Measurements from ENCODE around the gene RASAL1.
A peak's percentile ranks its signal among the peaks of the same experiment; 100 is the strongest.

Gene RASAL1

GRCh38 chr12:113060336-113060960, 75.1 kb downstream of the RASAL1 start:
- no peak for DNase-seq (ENCODE audit: low spot score)
- no peak for TF ChIP-seq CTCF (IDR thresholded peaks at IDR 0.05; ENCODE audit: extremely low read depth, insufficient read depth, missing control alignments)
- in situ Hi-C loops (cut with MboI; ENCODE audit: low pct_unique_long_range_greater_than_20kb, low sequenced_read_pairs, unreplicated experiment), result no loop called here

DNA sequence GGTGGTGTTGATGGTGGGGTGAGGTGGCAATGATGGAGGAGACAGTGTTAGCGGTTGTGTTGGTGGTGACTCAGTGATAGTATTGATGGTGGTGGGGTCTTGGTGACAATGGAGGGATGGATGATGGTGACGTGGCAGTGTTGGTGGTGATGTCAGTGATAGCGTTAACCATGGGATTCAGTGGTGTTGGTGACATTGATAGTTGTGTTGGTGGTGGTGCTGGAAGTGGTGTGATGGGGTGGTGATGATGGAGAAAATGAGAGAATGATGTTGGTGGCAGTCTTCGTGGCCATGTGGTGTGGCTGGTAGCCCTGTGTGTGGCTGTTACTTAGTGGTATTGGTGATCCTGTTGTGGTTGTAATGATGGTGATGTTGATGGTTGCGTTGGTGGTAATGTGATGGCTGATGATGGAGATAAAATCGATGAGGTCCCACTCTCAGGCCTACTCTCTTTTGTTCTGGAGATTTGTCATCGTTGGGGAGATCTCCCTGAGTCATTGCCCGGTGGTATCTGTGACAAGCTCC, 76.4 kb downstream of the RASAL1 start:
- in situ Hi-C loops (cut with MboI; ENCODE audit: low pct_unique_long_range_greater_than_20kb, low sequenced_read_pairs, unreplicated experiment), result no loop called here
- TF ChIP-seq CTCF (IDR thresholded peaks at IDR 0.05; ENCODE audit: extremely low read depth, insufficient read depth, missing control alignments), result no peak

DNA sequence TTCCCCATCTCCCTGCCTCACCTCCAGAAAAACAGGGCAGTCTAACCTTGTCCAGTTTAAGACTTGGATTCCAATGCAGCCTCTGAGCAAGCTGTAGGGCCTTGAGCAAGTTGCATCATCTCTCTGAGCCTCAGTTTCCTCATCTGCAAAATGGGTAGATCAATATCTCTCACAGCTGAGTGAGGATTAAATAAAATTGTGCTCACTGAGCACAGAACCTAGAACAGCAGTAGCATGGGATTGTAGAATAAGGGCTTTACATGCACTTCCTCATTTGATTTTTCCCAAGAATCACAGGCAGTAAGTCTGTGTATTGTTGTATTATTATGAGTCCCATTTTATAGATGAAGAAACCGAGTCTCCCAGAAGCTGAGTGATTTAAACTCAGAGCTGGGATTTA, 77.0 kb downstream of the RASAL1 start:
- in situ Hi-C loops (cut with MboI; ENCODE audit: low pct_unique_long_range_greater_than_20kb, low sequenced_read_pairs, unreplicated experiment), result no loop called here
- no peak for DNase-seq (ENCODE audit: low spot score)
- no peak for TF ChIP-seq CTCF (IDR thresholded peaks at IDR 0.05; ENCODE audit: extremely low read depth, insufficient read depth, missing control alignments)

More for the DNA sequence above, 76.4 kb downstream of the RASAL1 start:
- no peak for DNase-seq (ENCODE audit: low spot score)

DNA sequence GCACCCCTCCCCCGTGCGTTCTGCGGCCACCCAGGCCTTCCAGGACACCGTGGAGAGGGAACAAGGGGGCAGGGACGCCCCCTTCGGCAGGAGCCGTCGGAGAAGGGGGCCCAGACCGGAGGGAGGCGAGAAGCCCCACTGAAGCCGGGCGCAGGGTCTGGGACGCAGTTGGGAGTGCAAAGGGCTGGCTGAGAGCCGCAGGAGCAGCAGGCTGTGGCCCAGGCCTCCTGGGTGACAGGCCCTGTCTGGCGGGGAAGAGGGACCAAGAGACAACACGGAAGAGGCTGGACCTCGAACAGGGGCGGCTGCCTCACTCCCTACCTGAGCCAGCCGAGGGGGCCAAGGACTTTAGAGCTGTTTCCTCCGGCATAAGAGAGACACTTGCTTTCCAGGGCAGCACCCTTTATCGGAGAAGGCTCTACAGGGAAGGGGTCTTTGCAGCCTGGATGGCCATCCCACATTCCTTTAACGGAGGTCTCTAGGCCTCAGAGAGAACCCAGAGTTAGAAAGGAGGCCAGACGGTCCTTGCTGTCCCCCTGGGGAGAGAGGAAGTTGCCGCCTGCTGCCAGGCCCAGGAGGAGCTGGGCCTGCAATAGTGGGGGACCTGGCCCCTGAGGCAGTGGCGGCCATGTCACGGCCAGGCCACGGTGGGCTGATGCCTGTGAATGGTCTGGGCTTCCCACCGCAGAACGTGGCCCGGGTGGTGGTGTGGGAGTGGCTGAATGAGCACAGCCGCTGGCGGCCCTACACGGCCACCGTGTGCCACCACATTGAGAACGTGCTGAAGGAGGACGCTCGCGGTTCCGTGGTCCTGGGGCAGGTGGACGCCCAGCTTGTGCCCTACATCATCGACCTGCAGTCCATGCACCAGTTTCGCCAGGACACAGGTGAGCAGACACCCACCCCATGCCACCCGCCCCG, 77.7 kb downstream of the RASAL1 start:
- in situ Hi-C loops (cut with MboI; ENCODE audit: low pct_unique_long_range_greater_than_20kb, low sequenced_read_pairs, unreplicated experiment), result no loop called here
- peak; percentile 34 for DNase-seq (ENCODE audit: low spot score)

DNA sequence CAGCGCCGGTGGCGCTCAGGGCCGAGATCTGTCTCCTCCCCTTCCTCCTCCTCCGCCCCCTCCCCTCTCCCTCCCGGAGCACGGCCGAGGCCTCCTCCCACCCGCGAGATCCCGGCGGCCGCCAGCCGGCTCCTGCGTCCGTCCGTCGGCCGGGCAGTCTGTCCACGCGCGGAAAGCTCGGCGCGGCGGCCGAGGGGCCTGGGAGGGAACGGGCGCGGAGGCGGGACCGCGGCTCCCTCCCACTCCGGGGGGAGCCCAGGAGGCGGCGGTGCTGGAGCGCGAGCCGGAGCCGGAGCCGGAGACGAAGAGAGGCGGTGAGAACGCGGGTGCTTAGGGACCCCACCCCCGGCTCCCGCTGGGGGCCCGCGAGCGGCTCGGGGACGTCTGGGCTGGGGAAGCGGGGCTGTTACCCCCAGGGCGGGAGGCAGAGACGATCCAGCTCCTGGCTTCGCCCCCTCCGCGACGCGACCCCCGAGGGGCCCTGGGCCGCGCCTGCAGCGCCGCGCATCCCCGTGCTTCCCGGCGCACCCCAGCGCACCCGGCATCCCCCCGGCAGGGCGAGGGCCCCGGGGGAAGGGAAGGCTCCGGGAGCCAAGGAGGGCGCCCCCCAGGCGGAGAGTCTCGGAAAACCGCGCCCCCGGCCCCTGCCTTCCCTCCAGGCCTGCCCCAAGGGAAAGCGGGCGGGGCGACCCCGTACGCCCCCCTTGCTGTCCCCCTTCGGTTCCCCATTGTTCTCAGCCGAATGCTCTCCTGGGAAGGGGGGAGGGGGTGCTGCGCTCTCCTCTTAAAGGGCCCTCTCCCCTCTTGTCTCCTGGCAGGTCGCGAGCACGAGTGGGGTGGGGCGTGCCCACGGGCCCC, 78.7 kb downstream of the RASAL1 start, which contains the start of gene DTX1:
Gene DTX1, plus strand, starts transcription at position 100 of the 858 bp plus-strand sequence. CDS start 1,463 bp downstream, outside the sequence.
- in situ Hi-C loops (cut with MboI; ENCODE audit: low pct_unique_long_range_greater_than_20kb, low sequenced_read_pairs, unreplicated experiment), result no loop called here
- DNase-seq (ENCODE audit: low spot score), result peak; percentile 62
- peak; percentile 12 for TF ChIP-seq CTCF (IDR thresholded peaks at IDR 0.05; ENCODE audit: extremely low read depth, insufficient read depth, missing control alignments)

More for the DNA sequence above, 77.7 kb downstream of the RASAL1 start:
- TF ChIP-seq CTCF (IDR thresholded peaks at IDR 0.05; ENCODE audit: extremely low read depth, insufficient read depth, missing control alignments), result no peak

GRCh38 chr12:113056381-113056630, 79.3 kb downstream of the RASAL1 start:
- DNase-seq (ENCODE audit: low spot score), result no peak
- in situ Hi-C loops (cut with MboI; ENCODE audit: low pct_unique_long_range_greater_than_20kb, low sequenced_read_pairs, unreplicated experiment), result no loop called here
- TF ChIP-seq CTCF (IDR thresholded peaks at IDR 0.05; ENCODE audit: extremely low read depth, insufficient read depth, missing control alignments), result no peak
